GM18498 (cell line): Measurements from ENCODE around the gene CXCL8.
"Not testable (repeated sequence)": the region's sequence is repeated elsewhere in the genome, so short reads cannot be mapped to it uniquely, and the experiment has no call there.

ENCODE experiments used
- ATAC-seq: cut with Tn5 transposase; IDR thresholded peaks from one replicate; pipeline ENCODE4 v1.9.1; 2021; ENCODE audit warnings: mild to moderate bottlenecking, moderate library complexity; ENCODE audit not compliant: unreplicated experiment

Gene CXCL8

DNA sequence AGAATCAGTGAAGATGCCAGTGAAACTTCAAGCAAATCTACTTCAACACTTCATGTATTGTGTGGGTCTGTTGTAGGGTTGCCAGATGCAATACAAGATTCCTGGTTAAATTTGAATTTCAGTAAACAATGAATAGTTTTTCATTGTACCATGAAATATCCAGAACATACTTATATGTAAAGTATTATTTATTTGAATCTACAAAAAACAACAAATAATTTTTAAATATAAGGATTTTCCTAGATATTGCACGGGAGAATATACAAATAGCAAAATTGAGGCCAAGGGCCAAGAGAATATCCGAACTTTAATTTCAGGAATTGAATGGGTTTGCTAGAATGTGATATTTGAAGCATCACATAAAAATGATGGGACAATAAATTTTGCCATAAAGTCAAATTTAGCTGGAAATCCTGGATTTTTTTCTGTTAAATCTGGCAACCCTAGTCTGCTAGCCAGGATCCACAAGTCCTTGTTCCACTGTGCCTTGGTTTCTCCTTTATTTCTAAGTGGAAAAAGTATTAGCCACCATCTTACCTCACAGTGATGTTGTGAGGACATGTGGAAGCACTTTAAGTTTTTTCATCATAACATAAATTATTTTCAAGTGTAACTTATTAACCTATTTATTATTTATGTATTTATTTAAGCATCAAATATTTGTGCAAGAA, 2.3 kb downstream of the CXCL8 start:
- ATAC-seq = no peak

DNA sequence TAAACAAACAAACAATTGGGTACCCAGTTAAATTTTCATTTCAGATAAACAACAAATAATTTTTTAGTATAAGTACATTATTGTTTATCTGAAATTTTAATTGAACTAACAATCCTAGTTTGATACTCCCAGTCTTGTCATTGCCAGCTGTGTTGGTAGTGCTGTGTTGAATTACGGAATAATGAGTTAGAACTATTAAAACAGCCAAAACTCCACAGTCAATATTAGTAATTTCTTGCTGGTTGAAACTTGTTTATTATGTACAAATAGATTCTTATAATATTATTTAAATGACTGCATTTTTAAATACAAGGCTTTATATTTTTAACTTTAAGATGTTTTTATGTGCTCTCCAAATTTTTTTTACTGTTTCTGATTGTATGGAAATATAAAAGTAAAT, 2.9 kb downstream of the CXCL8 start:
- no peak for ATAC-seq

DNA sequence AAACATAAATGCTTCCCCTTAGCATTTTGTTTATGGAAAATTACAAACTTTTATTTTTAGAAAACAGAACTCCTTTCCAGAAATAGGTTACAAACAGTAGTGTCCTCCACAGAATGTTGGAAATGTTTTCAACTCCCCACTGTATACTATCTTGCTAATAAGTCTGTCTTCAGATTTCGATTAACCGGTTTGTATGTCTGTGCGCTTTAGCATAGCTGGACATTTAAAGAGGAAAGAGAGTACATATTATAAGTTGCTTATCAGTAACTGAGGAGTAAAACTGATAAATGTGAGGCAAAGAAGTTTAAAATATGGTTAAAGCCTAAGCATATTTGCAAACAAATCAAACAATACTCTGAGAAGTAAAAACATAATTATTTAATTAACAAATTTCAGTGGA, 3.4 kb downstream of the CXCL8 start:
- ATAC-seq = no peak

DNA sequence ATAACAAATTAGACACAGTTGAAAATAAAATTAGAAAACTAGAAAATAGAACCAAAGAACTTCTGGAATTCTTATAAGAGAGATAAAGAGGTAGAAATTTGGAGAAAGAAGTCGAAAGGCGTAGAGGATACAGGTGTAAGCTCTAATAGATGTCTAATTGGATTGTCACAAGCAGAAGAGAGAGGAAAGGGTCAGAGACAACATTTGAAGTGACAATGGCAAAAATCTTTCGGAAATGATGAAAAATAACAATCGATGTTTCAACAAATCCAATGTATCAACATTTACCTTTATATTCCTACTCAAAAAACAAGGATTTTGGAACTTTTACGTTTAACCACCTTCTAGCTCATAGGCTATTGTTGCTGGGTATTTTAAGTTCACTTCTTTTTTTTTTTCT, 3.8 kb downstream of the CXCL8 start:
- no peak for ATAC-seq

- peak; percentile 39 for ATAC-seq
Observed at GRCh38 chr4:73750730-73751129, 10.4 kb downstream of the CXCL8 start.

DNA sequence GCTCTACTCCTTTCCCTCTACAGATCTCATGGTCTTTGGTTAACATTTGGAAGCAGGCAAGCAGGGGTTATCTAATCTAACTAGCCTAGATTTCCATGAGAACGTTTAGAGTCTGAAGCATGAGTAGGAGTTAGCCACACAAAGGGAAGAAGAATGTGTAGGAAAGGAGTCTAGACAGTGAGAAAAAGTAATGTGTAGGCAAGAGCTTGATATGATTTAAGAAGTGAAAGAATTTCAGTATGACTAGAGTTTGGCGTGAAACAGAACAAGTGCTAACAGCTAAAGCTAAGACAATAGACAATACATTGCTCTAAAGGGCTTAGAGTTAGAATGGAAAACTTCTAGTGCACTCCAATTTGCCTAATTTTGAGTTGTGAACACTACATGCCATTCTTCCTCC, 10.8 kb downstream of the CXCL8 start:
- ATAC-seq = peak; percentile 72

DNA sequence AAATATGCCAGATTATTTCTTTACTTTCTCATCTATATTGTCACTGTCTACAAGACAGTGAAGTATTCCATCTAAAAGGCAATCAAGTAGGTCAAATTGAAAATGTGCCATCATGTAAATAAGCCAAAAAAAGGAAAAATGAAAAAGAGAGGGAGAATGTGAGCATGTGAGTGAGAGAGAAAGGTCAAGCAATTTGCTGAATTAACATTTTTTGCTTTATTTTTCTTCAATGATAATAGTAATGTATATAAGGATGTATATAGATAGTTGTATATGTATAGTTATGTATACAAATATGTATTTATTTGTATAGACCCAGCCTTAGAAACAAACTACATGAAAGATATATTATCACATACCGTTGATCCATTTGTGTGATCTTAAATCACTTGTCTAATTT, 11.5 kb downstream of the CXCL8 start:
- ATAC-seq = no peak

GRCh38 chr4:73752424-73752823, 12.1 kb downstream of the CXCL8 start:
- no peak for ATAC-seq

GRCh38 chr4:73753215-73753614, 12.8 kb downstream of the CXCL8 start:
- ATAC-seq = no peak

DNA sequence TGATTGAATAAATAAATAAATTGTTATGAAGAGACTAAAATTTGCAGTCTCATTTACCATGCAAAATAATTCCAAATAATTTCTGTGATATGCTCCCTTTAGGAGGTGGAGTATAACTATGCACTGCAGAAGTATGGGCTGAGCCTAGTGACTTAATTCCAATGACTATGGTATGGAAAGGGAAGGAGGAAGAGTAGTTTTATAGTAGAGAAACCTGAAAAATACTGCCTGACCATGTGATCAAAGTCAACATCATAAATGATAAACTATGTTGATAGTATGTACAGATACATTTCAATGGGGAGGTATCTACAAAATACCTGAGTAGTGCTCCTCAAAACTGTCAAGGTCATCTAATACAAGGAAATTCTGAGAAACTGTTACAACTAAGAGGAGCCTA, 14.6 kb downstream of the CXCL8 start:
- no peak for ATAC-seq

DNA sequence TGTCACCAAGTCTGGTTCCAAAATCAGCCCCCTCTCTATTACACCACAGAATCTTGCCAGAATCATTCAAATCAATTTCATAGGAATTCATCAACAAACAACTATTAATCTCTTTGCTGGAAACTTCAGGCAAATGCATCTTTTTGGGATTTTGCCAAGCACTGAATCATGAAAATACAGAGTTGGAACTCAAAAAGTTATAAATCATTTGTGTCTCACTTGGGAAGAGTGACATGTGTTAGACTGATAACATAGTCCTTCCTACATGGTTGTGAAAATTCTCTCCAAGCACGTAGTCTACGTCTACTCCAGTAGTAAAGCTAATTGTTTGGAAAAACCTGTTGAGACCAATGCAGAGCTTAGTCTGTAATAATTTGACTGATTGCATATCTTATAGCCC, 19.0 kb downstream of the CXCL8 start:
- ATAC-seq = no peak

DNA sequence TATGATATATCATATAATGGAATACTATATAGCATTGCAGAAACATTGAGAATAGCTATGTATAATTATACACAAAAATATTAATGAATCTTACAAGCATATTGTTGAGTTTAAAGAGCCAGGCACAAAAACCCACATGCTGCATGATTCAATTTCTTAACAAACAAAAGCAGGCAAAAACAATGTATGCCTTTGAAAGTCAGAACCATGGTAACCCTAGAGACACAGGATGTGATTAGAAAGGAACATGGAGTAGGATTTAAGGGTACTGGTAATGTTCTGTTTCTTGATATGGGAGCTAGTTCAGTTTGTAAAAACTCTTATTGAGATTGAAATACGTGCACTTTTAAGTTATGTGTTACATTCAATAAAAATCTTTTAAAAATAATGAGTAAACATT, 21.5 kb downstream of the CXCL8 start:
- no peak for ATAC-seq

GRCh38 chr4:73762409-73762808, 22.0 kb downstream of the CXCL8 start:
- ATAC-seq = peak; percentile 64

- no peak for ATAC-seq
Observed at GRCh38 chr4:73763877-73764276, 23.5 kb downstream of the CXCL8 start.

GRCh38 chr4:73764513-73764912, 24.1 kb downstream of the CXCL8 start:
- ATAC-seq = no peak

- ATAC-seq = no peak
Observed at GRCh38 chr4:73765296-73765695, 24.9 kb downstream of the CXCL8 start.

GRCh38 chr4:73770917-73771316, 30.5 kb downstream of the CXCL8 start:
- ATAC-seq = no peak

- ATAC-seq = no peak
Observed at GRCh38 chr4:73772363-73772762, 32.0 kb downstream of the CXCL8 start.

- ATAC-seq = not testable (repeated sequence)
Observed at GRCh38 chr4:73774406-73774805, 34.0 kb downstream of the CXCL8 start.

- ATAC-seq = no peak
Observed at GRCh38 chr4:73776321-73776729, 36.0 kb downstream of the CXCL8 start.

GRCh38 chr4:73777612-73778011, 37.2 kb downstream of the CXCL8 start:
- no peak for ATAC-seq

GRCh38 chr4:73780243-73780642, 39.9 kb downstream of the CXCL8 start:
- ATAC-seq = no peak

GRCh38 chr4:73780834-73781233, 40.5 kb downstream of the CXCL8 start:
- no peak for ATAC-seq
